HG03175 (cell line): ENCODE measurements around the gene PRKAR1B.

ENCODE experiments used
- ATAC-seq: cut with Tn5 transposase; IDR thresholded peaks from one replicate; pipeline ENCODE4 v1.9.1; 2021; ENCODE audit warnings: mild to moderate bottlenecking, moderate library complexity; ENCODE audit not compliant: unreplicated experiment

Gene PRKAR1B

GRCh38 chr7:501526-501925 lies 225.6 kb downstream of the PRKAR1B start:
- ATAC-seq = no peak

- ATAC-seq = no peak
Measured at GRCh38 chr7:500521-501420, 226.3 kb downstream of the PRKAR1B start.

GRCh38 chr7:499853-500485 lies 227.1 kb downstream of the PRKAR1B start:
- ATAC-seq = no peak
